Measurements from ENCODE around the gene ABL1.

- TF ChIP-seq CTCF (conservative IDR thresholded peaks at IDR 0.05) (no peak), ZFX (IDR thresholded peaks at IDR 0.05) (no peak)
Observed at GRCh38 chr9:130786526-130786925, 48.5 kb upstream of the ABL1 start.

All from C4-2B (cell line).